Naive thymus-derived CD8-positive, alpha-beta T cell (primary cell): Measurements from ENCODE around the gene PLEKHA7. TPM values are rescaled to one million over a fixed set of nuclear protein-coding genes. Genes with fewer than 3 reads are reported as not detected.
"Not testable (repeated sequence)": the region's sequence is repeated elsewhere in the genome, so short reads cannot be mapped to it uniquely, and the experiment has no call there.

Experiments used
- ATAC-seq, 2 donors: fragments of 150-1000 bp; cut with Tn5 transposase in 1 of 2; sonication (Bioruptor Pico), chemical (Tn5 transposase) in 1 of 2; 1 replicate in 1 of 2; 2 replicates in 1 of 2; pipeline ENCODE4 v1.10.0; 2021; ENCODE audit warnings: mild to moderate bottlenecking in 2 of 2, moderate library complexity in 2 of 2
- POLR2A ChIA-PET: fragments of 350-600 bp; sonication (Branson Sonifier 250); formaldehyde crosslinking; loops from one replicate; lab custom pipeline; 2021; ENCODE audit warnings: antibody characterized with exemption; lab: Charles Lee
- DNase-seq, 10 donors: peaks; one replicate each; pipeline versions ENCODE4 v3.0.0 to v3.0.0-alpha.2; 2020 to 2022
- H3K27ac Mint-ChIP-seq, 10 donors: one replicate each; pipeline ENCODE4 v1.8.0; 2020 to 2022; ENCODE audit warnings: mild to moderate bottlenecking in 10 of 10, mixed read lengths in 10 of 10, moderate library complexity in 4 of 10, inconsistent platforms in 1 of 10
- H3K27me3 Mint-ChIP-seq, 5 donors: one replicate each; pipeline ENCODE4 v1.8.0; 2021 to 2022; ENCODE audit warnings: mixed read lengths in 5 of 5
- H3K36me3 Mint-ChIP-seq, 3 donors: one replicate each; pipeline ENCODE4 v1.8.0; 2020 to 2022; ENCODE audit warnings: mixed read lengths in 3 of 3, mild to moderate bottlenecking in 2 of 3, inconsistent platforms in 1 of 3
- H3K4me1 Mint-ChIP-seq, 4 donors: one replicate each; pipeline ENCODE4 v1.8.0; 2021 to 2022; ENCODE audit warnings: mixed read lengths in 4 of 4
- H3K4me3 Mint-ChIP-seq, 10 donors: one replicate each; pipeline ENCODE4 v1.8.0; 2020 to 2022; ENCODE audit warnings: mild to moderate bottlenecking in 10 of 10, mixed read lengths in 10 of 10, moderate library complexity in 6 of 10, inconsistent platforms in 1 of 10
- H3K9me3 Mint-ChIP-seq, 9 donors: one replicate each; pipeline ENCODE4 v1.8.0; 2020 to 2022; ENCODE audit warnings: mixed read lengths in 9 of 9, mild to moderate bottlenecking in 3 of 9, inconsistent platforms in 1 of 9, moderate library complexity in 1 of 9
- polyA plus RNA-seq, 3 donors: library from polyadenylated mRNA; unstranded; fragments of 300-500 nt; fragmentation: Illumina TruSeq; gene quantifications; one replicate each; pipeline ENCODE4 v1.2.3, GENCODE V29; 2021
- total RNA-seq, 8 experiments: library from RNA in 2 of 8; stranded (reverse) in 2 of 8; gene quantifications; one replicate each; pipeline ENCODE4 v1.2.3 and lab custom pipeline; 2021 to 2026

PLEKHA7 gene
- total and polyA plus RNA-seq, 5 experiments from 2014 or later, result 0.77 to 0.96 TPM; not detected in 3

- no peak for DNase-seq
- H3K9me3 Mint-ChIP-seq, result no peaks in the 10 kb centered on the region
- H3K27me3 Mint-ChIP-seq, result peaks cover 0 to 4% (median 0%) of the 10 kb centered on the region in 5 donors
- H3K36me3 Mint-ChIP-seq, result no peaks in the 10 kb centered on the region
- no peak overlapping the region for H3K4me3 Mint-ChIP-seq
- no peak overlapping the region for H3K27ac Mint-ChIP-seq
- POLR2A ChIA-PET, result no interaction called here
- no peaks in the 10 kb centered on the region for H3K4me1 Mint-ChIP-seq
- no peak for ATAC-seq
These were observed 147.1 kb downstream of the PLEKHA7 start for GRCh38 chr11:16867097-16867496.

GRCh38 chr11:16864428-16864827 is 149.8 kb downstream of the PLEKHA7 start:
- ATAC-seq, H3K27ac Mint-ChIP-seq, POLR2A ChIA-PET: not testable (repeated sequence)

GRCh38 chr11:16863389-16863788 is 150.8 kb downstream of the PLEKHA7 start:
- DNase-seq (no peak), ATAC-seq (no peak)
- Mint-ChIP-seq H3K4me3 (no peak overlapping the region), H3K4me1 (no peaks in the 10 kb centered on the region), H3K36me3 (no peaks in the 10 kb centered on the region), H3K27ac (no peak overlapping the region), H3K27me3 (peaks cover 0 to 8% (median 3%) of the 10 kb centered on the region in 5 donors), H3K9me3 (no peaks in the 10 kb centered on the region)
- POLR2A ChIA-PET, result no interaction called here

More at GRCh38 chr11:16864428-16864827, 149.8 kb downstream of the PLEKHA7 start:
- H3K36me3 Mint-ChIP-seq, H3K4me3 Mint-ChIP-seq, DNase-seq, H3K27me3 Mint-ChIP-seq, H3K9me3 Mint-ChIP-seq, H3K4me1 Mint-ChIP-seq: not testable (repeated sequence)

DNA sequence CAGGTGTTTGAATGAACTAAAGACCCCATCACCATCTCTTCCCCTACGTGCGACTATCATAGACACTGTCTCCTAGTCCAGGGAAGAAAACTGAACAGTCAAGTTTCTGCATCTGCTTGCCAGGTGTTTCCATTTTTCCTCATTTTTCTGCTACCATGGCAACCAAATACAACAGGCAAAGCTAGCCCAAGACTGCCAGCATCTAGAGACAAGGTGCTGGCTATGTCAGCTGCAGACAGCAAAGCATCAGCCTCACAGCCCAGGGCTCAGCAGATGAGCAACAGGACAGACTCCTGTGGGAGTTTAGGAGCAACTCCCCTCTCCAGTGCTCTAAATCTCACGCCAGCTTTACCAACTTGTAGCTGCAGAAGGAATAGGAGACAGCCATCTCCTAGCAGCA is 151.5 kb downstream of the PLEKHA7 start:
- no peaks in the 10 kb centered on the region for H3K36me3 Mint-ChIP-seq
- no peaks in the 10 kb centered on the region for H3K4me1 Mint-ChIP-seq
- ATAC-seq, result no peak
- no peaks in the 10 kb centered on the region for H3K9me3 Mint-ChIP-seq
- H3K27ac Mint-ChIP-seq, result no peak overlapping the region
- peaks cover 0 to 8% (median 3%) of the 10 kb centered on the region in 5 donors for H3K27me3 Mint-ChIP-seq
- no peak for DNase-seq
- H3K4me3 Mint-ChIP-seq, result no peak overlapping the region
- POLR2A ChIA-PET, result no interaction called here

DNA sequence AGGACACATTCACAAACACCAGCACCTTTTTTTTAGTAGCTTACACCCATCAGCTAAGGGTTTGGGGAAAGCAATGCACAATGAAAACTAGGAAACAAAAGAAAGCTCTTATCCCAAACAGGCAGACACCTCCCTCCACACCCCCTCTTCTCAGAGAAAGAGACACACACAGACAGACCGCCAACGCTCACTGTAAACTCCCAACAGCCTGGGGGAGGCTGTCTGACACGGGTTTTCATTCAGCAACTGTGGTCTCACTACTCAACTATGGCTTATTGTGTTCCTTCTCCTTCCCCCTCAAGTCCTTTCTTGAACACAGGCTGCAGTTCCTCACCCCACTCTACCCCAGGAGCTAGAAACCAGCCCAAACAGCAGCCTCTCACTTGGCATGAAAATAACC is 152.4 kb downstream of the PLEKHA7 start:
- no peak for DNase-seq
- no peak overlapping the region for H3K27ac Mint-ChIP-seq
- H3K36me3 Mint-ChIP-seq, result no peaks in the 10 kb centered on the region
- no peak overlapping the region for H3K4me3 Mint-ChIP-seq
- POLR2A ChIA-PET, result no interaction called here
- peaks cover 0 to 8% (median 3%) of the 10 kb centered on the region in 5 donors for H3K27me3 Mint-ChIP-seq
- H3K9me3 Mint-ChIP-seq, result no peaks in the 10 kb centered on the region
- H3K4me1 Mint-ChIP-seq, result no peaks in the 10 kb centered on the region
- no peak for ATAC-seq

DNA sequence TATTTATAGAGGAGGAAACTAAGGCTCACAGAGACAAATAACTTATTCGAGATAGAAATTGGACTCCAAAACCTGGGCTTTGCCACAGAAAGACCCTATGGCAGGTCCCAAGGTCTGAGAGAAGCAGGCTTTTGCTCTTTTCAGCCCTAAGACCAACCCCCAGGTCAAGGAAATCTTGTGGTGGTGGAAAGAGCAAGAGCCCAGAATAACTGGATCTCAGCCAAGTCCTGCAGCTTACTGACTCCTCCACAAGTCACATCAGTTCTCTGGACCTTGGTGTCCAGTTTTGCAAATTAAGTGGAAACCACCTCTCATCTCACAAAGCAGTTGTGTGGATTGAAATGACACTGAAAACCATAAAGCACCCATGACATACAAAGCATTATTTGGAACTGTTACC is 153.6 kb downstream of the PLEKHA7 start:
- H3K9me3 Mint-ChIP-seq, result no peaks in the 10 kb centered on the region
- no peaks in the 10 kb centered on the region for H3K4me1 Mint-ChIP-seq
- POLR2A ChIA-PET, result no interaction called here
- H3K36me3 Mint-ChIP-seq, result no peaks in the 10 kb centered on the region
- no peak for DNase-seq
- H3K27me3 Mint-ChIP-seq, result peaks cover 0 to 8% (median 3%) of the 10 kb centered on the region in 5 donors
- no peak overlapping the region for H3K27ac Mint-ChIP-seq
- no peak for ATAC-seq
- no peak overlapping the region for H3K4me3 Mint-ChIP-seq

DNA sequence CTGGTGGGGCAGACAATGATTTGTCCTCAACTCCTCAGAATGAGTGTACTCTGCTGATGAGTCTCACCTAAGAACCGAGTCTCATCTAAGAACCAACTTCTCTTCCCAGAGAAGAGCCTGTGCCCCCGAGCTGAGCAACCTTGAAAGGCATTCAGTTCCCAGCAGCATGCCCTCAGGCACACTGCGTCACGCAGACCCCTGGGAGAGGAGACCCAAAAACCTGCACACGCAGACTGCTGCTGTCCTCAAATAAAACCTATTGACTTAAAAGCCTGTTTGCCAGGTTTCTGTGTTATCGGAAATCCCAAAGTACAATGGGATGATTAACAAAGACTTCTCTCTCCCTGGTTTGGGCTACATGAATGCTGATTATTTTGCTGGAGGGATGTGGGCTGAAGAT is 154.6 kb downstream of the PLEKHA7 start:
- Mint-ChIP-seq H3K27ac (no peak overlapping the region), H3K4me3 (no peak overlapping the region), H3K36me3 (no peaks in the 10 kb centered on the region), H3K4me1 (no peaks in the 10 kb centered on the region), H3K27me3 (peaks cover 0 to 5% (median 3%) of the 10 kb centered on the region in 5 donors), H3K9me3 (no peaks in the 10 kb centered on the region)
- DNase-seq (no peak), ATAC-seq (no peak)
- POLR2A ChIA-PET, result no interaction called here

GRCh38 chr11:16857186-16857585 is 157.0 kb downstream of the PLEKHA7 start:
- Mint-ChIP-seq H3K36me3 (no peaks in the 10 kb centered on the region), H3K27ac (no peak overlapping the region), H3K4me3 (no peak overlapping the region), H3K9me3 (no peaks in the 10 kb centered on the region), H3K27me3 (peaks cover 0 to 7% (median 2%) of the 10 kb centered on the region in 5 donors), H3K4me1 (no peaks in the 10 kb centered on the region)
- no peak for DNase-seq
- POLR2A ChIA-PET, result no interaction called here
- ATAC-seq, result no peak

GRCh38 chr11:16856022-16856471 is 158.2 kb downstream of the PLEKHA7 start:
- Mint-ChIP-seq H3K4me1 (no peaks in the 10 kb centered on the region), H3K36me3 (no peaks in the 10 kb centered on the region), H3K27me3 (peaks cover 0 to 7% (median 0%) of the 10 kb centered on the region in 5 donors), H3K9me3 (no peaks in the 10 kb centered on the region), H3K4me3 (no peak overlapping the region), H3K27ac (no peak overlapping the region)
- no peak for ATAC-seq
- POLR2A ChIA-PET, result no interaction called here
- no peak for DNase-seq

DNA sequence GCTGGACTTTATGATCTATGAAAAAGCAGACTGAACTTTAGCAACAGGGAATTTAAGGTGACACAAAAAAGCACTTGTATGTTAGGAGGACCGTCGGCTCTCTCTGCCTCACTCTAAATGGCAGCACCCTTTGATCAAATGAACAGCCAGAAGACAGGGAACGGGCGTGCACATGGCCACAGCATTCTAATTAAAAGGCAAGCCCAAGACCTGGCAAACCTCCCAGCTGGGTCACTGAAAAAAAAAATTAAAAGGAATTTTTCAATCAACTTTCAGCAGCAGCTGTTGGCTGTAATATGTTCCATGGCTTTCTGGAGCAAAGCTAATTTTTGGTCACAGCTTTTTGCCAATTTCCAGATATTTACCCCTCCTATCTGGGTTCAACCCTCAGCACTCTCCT is 159.2 kb downstream of the PLEKHA7 start:
- DNase-seq (no peak), ATAC-seq (no peak)
- H3K36me3 Mint-ChIP-seq, result no peaks in the 10 kb centered on the region
- no peak overlapping the region for H3K4me3 Mint-ChIP-seq
- H3K27me3 Mint-ChIP-seq, result peaks cover 0 to 7% (median 0%) of the 10 kb centered on the region in 5 donors
- POLR2A ChIA-PET, result no interaction called here
- no peak overlapping the region for H3K27ac Mint-ChIP-seq
- H3K9me3 Mint-ChIP-seq, result no peaks in the 10 kb centered on the region
- no peaks in the 10 kb centered on the region for H3K4me1 Mint-ChIP-seq

DNA sequence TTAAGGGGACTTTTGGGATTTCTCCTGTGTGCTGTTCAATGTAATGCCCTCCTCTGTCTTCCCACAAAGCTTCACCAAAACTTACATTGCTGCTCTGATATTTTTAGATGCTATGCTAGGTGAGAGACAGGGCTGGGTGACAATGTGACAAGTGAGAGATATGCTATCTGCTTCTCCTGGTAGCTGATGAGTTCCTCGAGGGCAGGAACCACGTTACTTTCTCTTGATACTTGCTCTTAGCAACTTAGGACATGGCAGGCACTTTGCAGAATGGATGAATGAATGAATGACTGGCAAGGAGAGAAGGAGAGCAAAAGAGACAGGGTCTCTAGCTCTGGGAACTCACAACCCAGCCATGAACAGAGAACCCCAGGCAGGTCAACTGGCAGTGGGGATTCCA is 160.4 kb downstream of the PLEKHA7 start:
- Mint-ChIP-seq H3K9me3 (no peaks in the 10 kb centered on the region), H3K4me3 (no peak overlapping the region), H3K27ac (no peak overlapping the region), H3K36me3 (no peaks in the 10 kb centered on the region), H3K4me1 (no peaks in the 10 kb centered on the region), H3K27me3 (peaks cover 0 to 5% (median 0%) of the 10 kb centered on the region in 5 donors)
- DNase-seq (no peak), ATAC-seq (no peak)
- POLR2A ChIA-PET, result no interaction called here

GRCh38 chr11:16853266-16853665 is 160.9 kb downstream of the PLEKHA7 start:
- DNase-seq, result no peak
- no peaks in the 10 kb centered on the region for H3K9me3 Mint-ChIP-seq
- no peaks in the 10 kb centered on the region for H3K4me1 Mint-ChIP-seq
- peaks cover 0 to 3% (median 0%) of the 10 kb centered on the region in 5 donors for H3K27me3 Mint-ChIP-seq
- no peaks in the 10 kb centered on the region for H3K36me3 Mint-ChIP-seq
- H3K4me3 Mint-ChIP-seq, result no peak overlapping the region
- ATAC-seq, result no peak
- POLR2A ChIA-PET, result no interaction called here
- H3K27ac Mint-ChIP-seq, result no peak overlapping the region

DNA sequence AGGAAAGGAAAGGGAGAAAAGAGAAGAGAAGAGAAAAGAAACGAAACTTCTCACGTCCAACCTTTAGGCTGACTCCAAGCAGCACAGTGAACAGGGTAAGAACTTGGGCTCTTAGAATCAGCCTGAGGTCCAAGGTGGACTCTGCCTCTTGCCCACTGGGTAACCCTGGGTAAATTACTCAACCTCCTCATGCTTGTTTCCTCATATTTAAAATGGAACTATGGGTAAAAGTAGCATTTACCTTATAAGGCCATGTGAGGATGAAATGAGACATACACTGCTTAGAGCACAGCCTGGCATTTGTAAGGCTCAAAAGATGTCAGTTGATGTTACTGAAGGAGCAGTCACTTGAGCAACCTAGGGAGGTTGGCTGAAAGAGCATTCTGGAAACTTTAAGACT is 167.9 kb downstream of the PLEKHA7 start:
- no peak for DNase-seq
- Mint-ChIP-seq H3K27ac (no peak overlapping the region), H3K27me3 (no peaks in the 10 kb centered on the region), H3K9me3 (no peaks in the 10 kb centered on the region), H3K36me3 (no peaks in the 10 kb centered on the region), H3K4me1 (no peaks in the 10 kb centered on the region), H3K4me3 (no peak overlapping the region)
- ATAC-seq, result no peak
- POLR2A ChIA-PET, result no interaction called here

- H3K4me1 Mint-ChIP-seq, result no peaks in the 10 kb centered on the region
- no peak for DNase-seq
- no peak for ATAC-seq
- no peak overlapping the region for H3K4me3 Mint-ChIP-seq
- no peak overlapping the region for H3K27ac Mint-ChIP-seq
- POLR2A ChIA-PET, result no interaction called here
- no peaks in the 10 kb centered on the region for H3K27me3 Mint-ChIP-seq
- no peaks in the 10 kb centered on the region for H3K9me3 Mint-ChIP-seq
- H3K36me3 Mint-ChIP-seq, result no peaks in the 10 kb centered on the region
These were observed 169.9 kb downstream of the PLEKHA7 start for GRCh38 chr11:16844268-16844771.
